ENCODE results near the gene BTG2.

DNA sequence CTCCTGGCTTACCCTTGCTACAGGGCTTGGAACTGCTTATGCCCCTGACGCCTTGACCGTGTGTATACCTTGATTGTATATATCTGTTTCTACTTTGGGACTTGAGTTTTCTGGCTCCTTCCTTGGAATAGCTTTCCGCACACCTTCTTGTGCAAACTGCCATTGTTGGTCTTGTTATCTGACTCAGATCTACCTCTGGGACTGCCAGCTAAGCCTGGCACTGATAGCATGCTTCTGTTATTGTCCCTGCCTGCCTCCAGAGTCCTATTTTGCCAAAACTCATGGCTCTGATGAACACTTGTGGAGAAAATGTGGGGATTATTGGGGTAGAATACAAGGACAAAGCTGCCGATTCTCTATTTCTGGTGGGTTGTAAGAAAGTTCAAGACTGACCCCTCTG is 30.2 kb downstream of the BTG2 start:
- TF ChIP-seq POLR2A (IDR thresholded peaks at IDR 0.05) (no peak), CTCF (IDR thresholded peaks at IDR 0.05) (no peak)
